Prostate gland (tissue), 2 donors: ENCODE results near the gene LARGE1. TPM values are rescaled to one million over a fixed set of nuclear protein-coding genes. Genes with fewer than 3 reads are reported as not detected.

Experiments used
- DNase-seq: peaks from one replicate; pipeline ENCODE4 v3.0.0-alpha.2; 2019; ENCODE audit warnings: low spot score
- H3K27ac ChIP-seq, 2 donors: fragments of 200-600 bp; sonication (generic); 2 replicates each; pipeline ENCODE4 v1.5.1; 2017 to 2019
- H3K27me3 ChIP-seq: fragments of 200-600 bp; sonication (generic); replicated peaks from 2 replicates; pipeline ENCODE4 v1.5.1; 2019; ENCODE audit not compliant: insufficient read depth
- H3K36me3 ChIP-seq, 2 donors: fragments of 200-600 bp; sonication (generic); 1 replicate in 1 of 2; 2 replicates in 1 of 2; pipeline versions ENCODE4 v1.5.1 to v1.8.1; 2017 to 2019
- H3K4me1 ChIP-seq: fragments of 200-600 bp; sonication (generic); replicated peaks from 2 replicates; pipeline ENCODE4 v1.5.1; 2019
- H3K4me3 ChIP-seq, 2 donors: fragments of 200-600 bp; sonication (generic); 2 replicates each; pipeline ENCODE4 v1.5.1; 2017 to 2019
- H3K9me3 ChIP-seq: fragments of 200-600 bp; sonication (generic); 2 replicates; pipeline ENCODE4 v1.5.1; 2017
- CTCF ChIP-seq, 4 experiments: fragments of 200-600 bp in 2 of 4; fragments of 450-650 bp in 2 of 4; sonication (generic) in 2 of 4; IDR thresholded peaks; 1 replicate in 3 of 4; 2 replicates in 1 of 4; pipeline ENCODE4 v1.5.1; 2016 to 2019; ENCODE audit warnings: antibody characterized with exemption in 4 of 4, mild to moderate bottlenecking in 2 of 4, moderate library complexity in 2 of 4
- POLR2A ChIP-seq: fragments of 450-650 bp; IDR thresholded peaks from one replicate; pipeline ENCODE4 v1.6.1; 2016; ENCODE audit warnings: antibody characterized with exemption, mild to moderate bottlenecking
- POLR2AphosphoS5 ChIP-seq: sonication (generic); formaldehyde crosslinking; IDR thresholded peaks from one replicate; pipeline ENCODE4 v1.6.1; 2017; ENCODE audit warnings: antibody characterized with exemption
- whole genome bisulfite sequencing: methylation state at CpG from one replicate; pipeline ENCODE4 v1.1.5; 2018; 5-methylcytosine and 5-hydroxymethylcytosine counted together
- intact Hi-C: fragments of 100-400 bp; cut with DNase I; formaldehyde crosslinking; loops from one replicate; pipeline ENCODE4 v1.14.2; 2022
- total RNA-seq, 2 donors: library from RNA; depleted of rRNA; stranded (reverse); fragments of >200 nt; gene quantifications; one replicate each; pipeline ENCODE4 v1.1.0, GENCODE V29; 2016

LARGE1 gene
- 10 to 100 TPM; 18.6 to 37.4 TPM for total RNA-seq

GRCh38 chr22:33920197-33920540 is at the start of gene LARGE1:
LARGE1 (minus strand) TSS chr22:33920476.
- peak; percentile 13 for DNase-seq
- H3K4me1 ChIP-seq: no peaks in the 10 kb centered on the region
- intact Hi-C loops: loop anchor here (5.0 to 10.0 kb wide), 2 partner anchors 263 to 615 kb away; no protein-coding TSS in a partner anchor

GRCh38 chr22:33969045-33969444 is 48.8 kb upstream of the LARGE1 start:
- H3K4me1 ChIP-seq: no peaks in the 10 kb centered on the region
- H3K4me3 ChIP-seq: no peak overlapping the region
- intact Hi-C loops: no loop called here
- H3K9me3 ChIP-seq: no peaks in the 10 kb centered on the region
- no peaks in the 10 kb centered on the region for H3K36me3 ChIP-seq
- no peak for DNase-seq
- TF ChIP-seq CTCF (IDR thresholded peaks at IDR 0.05) (no peak), POLR2AphosphoS5 (no peak), POLR2A (no peak)
- no peak overlapping the region for H3K27ac ChIP-seq
- no peaks in the 10 kb centered on the region for H3K27me3 ChIP-seq

More at GRCh38 chr22:33920197-33920540, at the start of gene LARGE1:
- TF ChIP-seq POLR2A: no peak
- TF ChIP-seq CTCF (IDR thresholded peaks at IDR 0.05): no peak
- TF ChIP-seq POLR2AphosphoS5: no peak
- Histone ChIP-seq H3K36me3 (no peaks in the 10 kb centered on the region), H3K27ac (peak within 1 kb of the TSS; percentile 72 to 76), H3K9me3 (no peaks in the 10 kb centered on the region), H3K4me3 (peak within 1 kb of the TSS; percentile 53 to 73), H3K27me3 (no peaks in the 10 kb centered on the region)
- WGBS: 0% methylated on average over 23 of the region's 47 CpGs

GRCh38 chr22:33964121-33964520 is 43.8 kb upstream of the LARGE1 start:
- no peak for TF ChIP-seq POLR2A
- TF ChIP-seq CTCF (IDR thresholded peaks at IDR 0.05): no peak
- no peak for TF ChIP-seq POLR2AphosphoS5
- no peak overlapping the region for H3K27ac ChIP-seq
- H3K36me3 ChIP-seq: no peaks in the 10 kb centered on the region
- 74% methylated on average over 1 of the region's 1 CpG for WGBS
- no peaks in the 10 kb centered on the region for H3K4me1 ChIP-seq
- no peaks in the 10 kb centered on the region for H3K9me3 ChIP-seq
- no peaks in the 10 kb centered on the region for H3K27me3 ChIP-seq
- no peak overlapping the region for H3K4me3 ChIP-seq
- no peak for DNase-seq
- intact Hi-C loops: no loop called here

- no peak for TF ChIP-seq POLR2A
- no peak for TF ChIP-seq POLR2AphosphoS5
- TF ChIP-seq CTCF (IDR thresholded peaks at IDR 0.05): no peak
- H3K4me1 ChIP-seq: no peaks in the 10 kb centered on the region
- intact Hi-C loops: no loop called here
- H3K27ac ChIP-seq: no peak overlapping the region
- no peaks in the 10 kb centered on the region for H3K27me3 ChIP-seq
- H3K36me3 ChIP-seq: no peaks in the 10 kb centered on the region
- no peaks in the 10 kb centered on the region for H3K9me3 ChIP-seq
- 91% methylated on average over 7 of the region's 7 CpGs for WGBS
- no peak overlapping the region for H3K4me3 ChIP-seq
- no peak for DNase-seq
Measured at GRCh38 chr22:33962409-33962808, 42.1 kb upstream of the LARGE1 start.

- Histone ChIP-seq H3K4me1 (no peaks in the 10 kb centered on the region), H3K9me3 (no peaks in the 10 kb centered on the region), H3K4me3 (no peak overlapping the region), H3K36me3 (no peaks in the 10 kb centered on the region), H3K27ac (no peak overlapping the region), H3K27me3 (no peaks in the 10 kb centered on the region)
- intact Hi-C loops: no loop called here
- no peak for DNase-seq
- TF ChIP-seq POLR2AphosphoS5 (no peak), POLR2A (no peak), CTCF (IDR thresholded peaks at IDR 0.05) (no peak)
Measured at GRCh38 chr22:33958741-33959140, 38.5 kb upstream of the LARGE1 start.
